ENCODE measurements around the gene LRG1. TPM values are rescaled to one million over a fixed set of nuclear protein-coding genes. Genes with fewer than 3 reads are reported as not detected.

Gene LRG1
- total and polyA plus RNA-seq, 9 donors: 0.33 to 7.6 (median 2.7) TPM

- H3K4me3 ChIP-seq: no peak overlapping the region
- intact Hi-C loops (cut with DNase I): no loop called here
- WGBS, 3 donors: 93 to 95% (median 93%) methylated on average over 23 of the region's 23 CpGs
- TF ChIP-seq POLR2A (IDR thresholded peaks at IDR 0.05): no peak
- no peak for TF ChIP-seq CTCF (IDR thresholded peaks at IDR 0.05)
- TF ChIP-seq EP300 (IDR thresholded peaks at IDR 0.05): no peak
- H3K27ac ChIP-seq: no peak overlapping the region
- H3K36me3 ChIP-seq: no peaks in the 10 kb centered on the region
- no peak for DNase-seq
- no peaks in the 10 kb centered on the region for H3K9me3 ChIP-seq
- H3K4me1 ChIP-seq (ENCODE audit: insufficient read depth): peaks cover 3% of the 10 kb centered on the region
- no peaks in the 10 kb centered on the region for H3K27me3 ChIP-seq
Measured at GRCh38 chr19:4499318-4499717, 40.5 kb downstream of the LRG1 start.

GRCh38 chr19:4498694-4499093, 41.1 kb downstream of the LRG1 start:
- intact Hi-C loops (cut with DNase I): no loop called here
- Histone ChIP-seq H3K27ac (no peak overlapping the region), H3K36me3 (no peaks in the 10 kb centered on the region), H3K4me1 (ENCODE audit: insufficient read depth) (no peaks in the 10 kb centered on the region), H3K4me3 (no peak overlapping the region), H3K9me3 (no peaks in the 10 kb centered on the region), H3K27me3 (no peaks in the 10 kb centered on the region)
- no peak for DNase-seq
- TF ChIP-seq POLR2A (IDR thresholded peaks at IDR 0.05) (no peak), CTCF (IDR thresholded peaks at IDR 0.05) (no peak), EP300 (IDR thresholded peaks at IDR 0.05) (no peak)
- WGBS, 3 donors: 89 to 95% (median 92%) methylated on average over 12 of the region's 12 CpGs

- Histone ChIP-seq H3K27me3 (no peaks in the 10 kb centered on the region), H3K36me3 (no peaks in the 10 kb centered on the region), H3K9me3 (no peaks in the 10 kb centered on the region), H3K27ac (no peak overlapping the region), H3K4me1 (ENCODE audit: insufficient read depth) (no peaks in the 10 kb centered on the region), H3K4me3 (no peak overlapping the region)
- TF ChIP-seq POLR2A (IDR thresholded peaks at IDR 0.05): no peak
- TF ChIP-seq CTCF (IDR thresholded peaks at IDR 0.05): no peak
- WGBS, 3 donors: 88 to 94% (median 91%) methylated on average over 21 to 25 of the region's 25 CpGs
- DNase-seq: no peak
- intact Hi-C loops (cut with DNase I): no loop called here
Measured at GRCh38 chr19:4497770-4498389, 42.0 kb downstream of the LRG1 start.

DNA sequence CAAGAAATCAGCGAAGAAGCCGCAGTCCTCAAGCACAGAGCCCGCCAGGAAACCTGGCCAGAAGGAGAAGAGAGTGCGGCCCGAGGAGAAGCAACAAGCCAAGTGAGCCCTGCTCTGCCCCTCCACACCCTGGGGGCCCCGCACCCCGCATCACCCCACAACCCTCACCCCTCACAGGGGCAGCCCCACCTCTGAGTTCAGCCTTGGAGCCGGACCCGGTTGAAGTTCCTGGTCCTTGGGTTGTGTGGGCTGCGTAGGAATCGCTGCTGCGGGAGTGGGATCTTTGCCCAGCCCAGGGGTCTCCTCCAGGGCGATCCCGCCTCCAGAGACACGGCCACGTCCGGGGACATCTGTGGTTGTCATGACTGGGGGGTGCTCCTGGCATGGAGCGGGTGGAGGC, 43.5 kb downstream of the LRG1 start:
- no peaks in the 10 kb centered on the region for H3K9me3 ChIP-seq
- TF ChIP-seq POLR2A (IDR thresholded peaks at IDR 0.05) (no peak), CTCF (IDR thresholded peaks at IDR 0.05) (no peak)
- intact Hi-C loops (cut with DNase I): no loop called here
- H3K27me3 ChIP-seq: no peaks in the 10 kb centered on the region
- no peaks in the 10 kb centered on the region for H3K4me1 ChIP-seq (ENCODE audit: insufficient read depth)
- H3K36me3 ChIP-seq: no peaks in the 10 kb centered on the region
- no peak for DNase-seq
- no peak overlapping the region for H3K27ac ChIP-seq
- H3K4me3 ChIP-seq: no peak overlapping the region
- 77 to 84% (median 78%) methylated on average over 18 of the region's 18 CpGs for WGBS, 3 donors

Data from ovary (tissue), 9 donors.